ENCODE data around the gene KRTCAP2.
"Not testable (repeated sequence)": the region's sequence is repeated elsewhere in the genome, so short reads cannot be mapped to it uniquely, and the experiment has no call there.

Gene KRTCAP2

DNA sequence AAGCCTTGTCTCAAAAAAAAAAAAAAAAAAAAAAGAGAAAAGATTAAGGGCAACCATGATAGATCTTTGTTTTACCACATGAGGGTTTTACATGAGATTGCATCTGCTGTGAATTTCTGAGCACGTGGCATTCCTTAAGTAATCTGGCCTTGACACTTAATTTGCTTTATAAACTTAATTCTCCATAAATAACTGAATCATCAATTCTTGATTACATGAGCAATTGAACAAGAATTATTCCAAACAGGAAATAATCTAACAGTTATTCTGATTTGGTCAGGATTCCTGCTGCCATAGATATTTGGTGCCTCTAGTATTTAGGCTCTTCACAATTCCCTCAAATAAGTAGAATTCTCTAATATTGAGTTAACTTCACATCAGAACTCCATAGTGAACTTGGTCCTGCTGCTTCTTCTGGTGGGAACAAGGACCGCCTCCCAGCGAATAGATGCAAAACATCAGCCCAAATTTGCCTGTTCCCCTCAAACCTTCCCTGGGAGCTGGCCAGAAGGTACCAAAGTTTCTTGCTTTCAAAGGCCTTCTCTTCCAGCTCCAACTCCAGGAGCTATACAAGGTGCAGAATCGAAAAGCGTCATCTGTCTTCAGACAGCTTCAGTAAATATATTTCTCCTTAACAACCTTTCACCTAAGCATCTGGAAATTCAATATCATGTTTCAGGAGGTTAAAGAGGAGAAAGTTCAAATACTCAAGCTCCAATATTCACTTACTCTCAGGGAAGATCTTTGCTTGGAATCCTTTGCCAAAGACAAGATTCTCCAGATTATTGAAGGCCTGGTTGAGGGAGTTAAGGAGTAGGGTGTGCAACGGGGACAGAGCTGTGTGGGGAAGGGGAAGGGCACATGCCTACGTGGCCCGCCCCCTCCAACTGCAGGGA lies 1.0 kb downstream of the KRTCAP2 start:
- H3K27me3 ChIP-seq (replicated peaks; ENCODE audit: control insufficient read depth, insufficient read depth, low read length): no peaks in the 10 kb centered on the region
- no peak for DNase-seq (ENCODE audit: extremely low read depth, insufficient read length)
- H3K36me3 ChIP-seq (ENCODE audit: control insufficient read depth, insufficient read depth, low read length): peaks cover 5% of the 10 kb centered on the region
- peak overlapping the region; percentile 98 for H3K4me3 ChIP-seq (replicated peaks; ENCODE audit: low read depth, low read length)
- TF ChIP-seq, protein P1, sequence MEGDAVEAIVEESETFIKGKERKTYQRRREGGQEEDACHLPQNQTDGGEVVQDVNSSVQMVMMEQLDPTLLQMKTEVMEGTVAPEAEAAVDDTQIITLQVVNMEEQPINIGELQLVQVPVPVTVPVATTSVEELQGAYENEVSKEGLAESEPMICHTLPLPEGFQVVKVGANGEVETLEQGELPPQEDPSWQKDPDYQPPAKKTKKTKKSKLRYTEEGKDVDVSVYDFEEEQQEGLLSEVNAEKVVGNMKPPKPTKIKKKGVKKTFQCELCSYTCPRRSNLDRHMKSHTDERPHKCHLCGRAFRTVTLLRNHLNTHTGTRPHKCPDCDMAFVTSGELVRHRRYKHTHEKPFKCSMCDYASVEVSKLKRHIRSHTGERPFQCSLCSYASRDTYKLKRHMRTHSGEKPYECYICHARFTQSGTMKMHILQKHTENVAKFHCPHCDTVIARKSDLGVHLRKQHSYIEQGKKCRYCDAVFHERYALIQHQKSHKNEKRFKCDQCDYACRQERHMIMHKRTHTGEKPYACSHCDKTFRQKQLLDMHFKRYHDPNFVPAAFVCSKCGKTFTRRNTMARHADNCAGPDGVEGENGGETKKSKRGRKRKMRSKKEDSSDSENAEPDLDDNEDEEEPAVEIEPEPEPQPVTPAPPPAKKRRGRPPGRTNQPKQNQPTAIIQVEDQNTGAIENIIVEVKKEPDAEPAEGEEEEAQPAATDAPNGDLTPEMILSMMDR (IDR thresholded peaks at IDR 0.05; ENCODE audit: insufficient read depth, low read length, poor library complexity, severe bottlenecking): no peak

DNA sequence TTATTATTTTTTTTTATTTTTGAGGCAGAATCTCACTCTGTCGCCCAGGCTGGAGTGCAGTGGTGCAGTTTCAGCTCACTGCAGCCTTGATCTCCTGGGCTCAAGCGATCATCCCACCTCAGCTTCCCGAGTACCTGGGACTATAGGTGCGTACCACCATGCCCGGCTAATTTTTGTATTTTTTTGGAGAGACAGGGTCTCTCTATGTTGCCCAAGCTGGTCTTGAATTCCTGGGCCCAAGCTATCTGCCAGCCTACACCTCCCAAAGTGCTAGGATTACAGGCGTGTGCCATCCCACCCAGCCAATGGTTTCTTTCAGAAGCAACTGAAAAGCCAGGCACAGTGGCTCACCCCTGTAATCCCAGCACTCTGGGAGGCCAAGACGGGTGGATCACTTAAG lies 2.3 kb downstream of the KRTCAP2 start:
- TF ChIP-seq, protein P1 (IDR thresholded peaks at IDR 0.05; ENCODE audit: insufficient read depth, low read length, poor library complexity, severe bottlenecking): no peak
- no peak overlapping the region for H3K4me3 ChIP-seq (replicated peaks; ENCODE audit: low read depth, low read length)
- H3K36me3 ChIP-seq (ENCODE audit: control insufficient read depth, insufficient read depth, low read length): peaks cover 5% of the 10 kb centered on the region
- no peaks in the 10 kb centered on the region for H3K27me3 ChIP-seq (replicated peaks; ENCODE audit: control insufficient read depth, insufficient read depth, low read length)
- DNase-seq (ENCODE audit: extremely low read depth, insufficient read length): no peak

DNA sequence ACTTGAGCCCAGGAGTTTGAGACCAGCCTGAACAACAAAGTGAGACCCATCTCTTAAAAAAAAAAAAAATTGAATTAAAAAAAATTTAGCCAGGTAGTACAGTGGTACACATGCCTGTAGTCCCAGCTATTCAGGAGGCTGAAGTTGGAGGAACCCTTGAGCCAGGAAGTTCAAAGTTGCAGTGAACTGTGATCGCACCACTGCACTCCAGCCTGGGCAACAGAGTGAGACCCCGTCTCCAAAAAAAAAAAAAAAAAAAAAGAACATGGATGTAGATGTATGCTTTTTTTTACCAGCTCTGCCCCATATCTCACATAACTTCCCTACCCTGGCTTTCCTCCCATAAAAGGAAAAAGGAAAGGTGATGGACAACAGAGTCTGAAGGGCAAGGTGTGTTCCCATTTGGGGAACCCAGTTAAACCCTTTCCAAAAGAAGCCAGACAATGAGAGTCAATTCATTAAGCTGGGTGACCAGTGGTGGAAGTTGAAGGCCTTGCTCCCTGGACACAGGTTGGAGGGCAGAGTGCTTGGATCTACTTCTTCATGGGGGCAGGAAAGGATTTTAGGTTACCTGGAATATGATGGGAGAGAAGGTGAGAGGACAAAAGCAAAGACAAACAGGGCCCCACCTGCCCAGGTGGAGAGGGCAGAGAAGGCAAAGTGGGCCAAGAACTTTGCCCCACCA lies 2.9 kb downstream of the KRTCAP2 start:
- H3K4me3 ChIP-seq (replicated peaks; ENCODE audit: low read depth, low read length): no peak overlapping the region
- peaks cover 5% of the 10 kb centered on the region for H3K36me3 ChIP-seq (ENCODE audit: control insufficient read depth, insufficient read depth, low read length)
- TF ChIP-seq, protein P1 (IDR thresholded peaks at IDR 0.05; ENCODE audit: insufficient read depth, low read length, poor library complexity, severe bottlenecking): no peak
- no peaks in the 10 kb centered on the region for H3K27me3 ChIP-seq (replicated peaks; ENCODE audit: control insufficient read depth, insufficient read depth, low read length)
- DNase-seq (ENCODE audit: extremely low read depth, insufficient read length): no peak

DNA sequence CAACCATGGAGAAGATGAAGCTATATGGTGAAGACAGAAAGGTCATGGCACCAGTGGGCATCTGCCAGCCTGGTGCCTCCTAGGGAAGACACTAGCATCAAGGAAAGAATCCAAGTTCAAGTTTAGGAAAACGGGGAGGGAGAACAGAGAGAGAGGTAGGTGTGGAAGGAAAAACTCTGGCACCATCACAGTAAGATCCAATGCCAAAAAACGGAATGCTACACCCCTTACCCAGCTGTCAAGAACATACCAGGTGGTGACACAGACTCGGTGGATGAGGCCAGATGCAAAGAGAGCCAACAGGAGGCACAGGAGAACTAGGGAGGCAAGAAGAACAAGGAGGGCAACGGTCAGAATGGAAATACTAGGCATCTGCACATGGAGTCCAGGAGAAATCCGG lies 3.6 kb downstream of the KRTCAP2 start:
- H3K4me3 ChIP-seq (replicated peaks; ENCODE audit: low read depth, low read length): no peak overlapping the region
- no peaks in the 10 kb centered on the region for H3K27me3 ChIP-seq (replicated peaks; ENCODE audit: control insufficient read depth, insufficient read depth, low read length)
- DNase-seq (ENCODE audit: extremely low read depth, insufficient read length): no peak
- peaks cover 5% of the 10 kb centered on the region for H3K36me3 ChIP-seq (ENCODE audit: control insufficient read depth, insufficient read depth, low read length)
- TF ChIP-seq, protein P1 (IDR thresholded peaks at IDR 0.05; ENCODE audit: insufficient read depth, low read length, poor library complexity, severe bottlenecking): no peak

DNA sequence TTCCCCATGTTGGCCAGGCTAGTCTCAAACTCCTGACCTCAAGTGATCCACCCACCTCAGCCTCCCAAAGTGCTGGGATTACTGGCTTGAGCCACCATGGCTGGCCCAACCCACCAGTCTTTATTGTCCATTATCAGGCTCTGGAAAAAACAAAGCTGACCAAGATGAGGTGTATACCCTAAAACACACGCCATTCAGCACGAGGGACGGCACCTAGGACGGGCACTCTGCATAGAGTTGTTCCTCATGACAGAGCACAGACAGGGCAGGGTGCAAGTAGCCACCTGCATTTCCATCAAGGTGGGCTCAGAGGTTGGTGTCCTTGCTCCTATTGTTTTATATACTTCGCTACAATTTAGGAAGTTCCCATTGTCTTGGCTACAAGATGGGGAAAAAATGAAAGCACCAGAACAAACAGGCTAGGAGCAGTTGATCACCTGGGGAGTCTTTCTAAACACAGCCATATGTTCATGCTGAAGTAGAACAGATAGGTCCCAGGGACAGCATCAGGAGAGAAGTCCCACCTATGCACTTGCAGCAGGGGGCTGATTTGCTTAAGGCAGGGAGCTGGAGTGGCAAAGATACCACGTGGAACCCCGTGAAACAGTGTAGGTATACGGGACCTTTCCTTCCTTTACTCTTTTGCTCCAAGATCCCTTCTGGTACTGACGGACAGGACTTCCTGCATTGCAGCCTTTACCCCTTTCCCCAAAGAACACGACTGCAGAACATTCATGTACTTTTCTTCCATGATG lies 4.5 kb downstream of the KRTCAP2 start:
- Histone ChIP-seq H3K36me3 (ENCODE audit: control insufficient read depth, insufficient read depth, low read length) (peaks cover 5% of the 10 kb centered on the region), H3K27me3 (replicated peaks; ENCODE audit: control insufficient read depth, insufficient read depth, low read length) (no peaks in the 10 kb centered on the region), H3K4me3 (replicated peaks; ENCODE audit: low read depth, low read length) (no peak overlapping the region)
- TF ChIP-seq, protein P1 (IDR thresholded peaks at IDR 0.05; ENCODE audit: insufficient read depth, low read length, poor library complexity, severe bottlenecking): no peak
- no peak for DNase-seq (ENCODE audit: extremely low read depth, insufficient read length)

DNA sequence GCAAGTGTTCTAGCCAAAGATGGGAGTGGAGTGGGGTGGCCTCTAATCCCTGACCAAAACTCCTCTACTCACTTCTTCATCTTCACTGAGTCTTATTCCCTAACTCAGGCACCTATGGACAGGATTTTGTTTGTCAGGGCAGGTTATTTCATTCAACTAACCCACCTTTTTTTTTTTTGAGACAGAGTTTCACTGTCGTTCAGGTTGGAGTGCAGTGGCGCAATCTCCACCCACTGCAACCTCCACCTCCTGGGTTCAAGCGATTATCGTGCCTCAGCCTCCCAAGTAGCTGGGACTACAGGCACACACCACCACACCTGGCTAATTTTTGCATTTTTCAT lies 5.0 kb downstream of the KRTCAP2 start:
- not testable (repeated sequence) for H3K4me3 ChIP-seq (replicated peaks; ENCODE audit: low read depth, low read length); H3K27me3 ChIP-seq (replicated peaks; ENCODE audit: control insufficient read depth, insufficient read depth, low read length); DNase-seq (ENCODE audit: extremely low read depth, insufficient read length); H3K36me3 ChIP-seq (ENCODE audit: control insufficient read depth, insufficient read depth, low read length)

Data from GM06990 (cell line).